Measurements from ENCODE around the gene HDLBP.

DNA sequence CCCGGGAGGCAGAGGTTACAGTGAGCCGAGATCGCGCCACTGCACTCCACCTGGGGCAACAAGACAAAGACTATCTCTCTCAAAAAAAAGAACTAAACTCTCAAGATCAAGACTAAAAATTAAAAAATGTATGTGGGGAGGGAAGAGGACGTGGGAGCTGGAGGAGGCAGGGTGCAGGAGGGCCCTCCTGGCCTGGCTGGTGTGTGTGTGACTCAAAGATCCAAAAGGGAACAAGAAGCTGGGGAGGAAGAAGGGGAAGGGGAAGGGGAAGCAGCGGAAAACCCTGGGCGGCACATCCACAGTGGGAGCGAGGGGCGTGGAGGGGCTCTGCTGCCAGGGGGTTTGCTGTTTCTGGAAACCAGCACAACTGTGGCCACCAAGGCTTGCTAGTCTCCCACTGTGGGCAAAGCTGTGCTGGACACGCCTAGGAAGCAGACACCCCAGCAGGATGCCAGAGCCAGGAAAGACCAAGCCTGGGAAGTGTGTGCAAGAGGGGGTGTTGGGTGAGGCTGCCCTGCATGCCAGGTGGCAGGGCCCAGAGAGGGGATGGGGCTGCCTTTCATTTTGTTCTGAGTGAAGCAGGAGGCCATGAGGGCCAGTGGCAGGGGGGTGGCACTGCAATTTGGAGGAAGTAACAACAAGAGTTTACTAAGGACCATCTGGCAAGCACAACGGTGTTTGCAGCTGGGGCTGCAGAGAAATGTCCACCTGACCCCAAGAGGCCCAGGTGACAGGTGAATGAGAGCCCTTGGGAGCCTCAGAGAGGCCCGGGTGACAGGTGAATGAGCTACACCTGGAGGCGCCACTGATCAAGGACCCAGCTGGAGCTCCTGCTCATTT lies 82.5 kb downstream of the HDLBP start:
- TF ChIP-seq, protein P1, sequence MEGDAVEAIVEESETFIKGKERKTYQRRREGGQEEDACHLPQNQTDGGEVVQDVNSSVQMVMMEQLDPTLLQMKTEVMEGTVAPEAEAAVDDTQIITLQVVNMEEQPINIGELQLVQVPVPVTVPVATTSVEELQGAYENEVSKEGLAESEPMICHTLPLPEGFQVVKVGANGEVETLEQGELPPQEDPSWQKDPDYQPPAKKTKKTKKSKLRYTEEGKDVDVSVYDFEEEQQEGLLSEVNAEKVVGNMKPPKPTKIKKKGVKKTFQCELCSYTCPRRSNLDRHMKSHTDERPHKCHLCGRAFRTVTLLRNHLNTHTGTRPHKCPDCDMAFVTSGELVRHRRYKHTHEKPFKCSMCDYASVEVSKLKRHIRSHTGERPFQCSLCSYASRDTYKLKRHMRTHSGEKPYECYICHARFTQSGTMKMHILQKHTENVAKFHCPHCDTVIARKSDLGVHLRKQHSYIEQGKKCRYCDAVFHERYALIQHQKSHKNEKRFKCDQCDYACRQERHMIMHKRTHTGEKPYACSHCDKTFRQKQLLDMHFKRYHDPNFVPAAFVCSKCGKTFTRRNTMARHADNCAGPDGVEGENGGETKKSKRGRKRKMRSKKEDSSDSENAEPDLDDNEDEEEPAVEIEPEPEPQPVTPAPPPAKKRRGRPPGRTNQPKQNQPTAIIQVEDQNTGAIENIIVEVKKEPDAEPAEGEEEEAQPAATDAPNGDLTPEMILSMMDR (conservative IDR thresholded peaks at IDR 0.05 in 1 of 2, IDR thresholded peaks at IDR 0.05 in 1 of 2; ENCODE audit: extremely low read depth in 1 of 2, insufficient read depth in 1 of 2, low read depth in 1 of 2, low read length in 2 of 2) = no peak
- no peak for TF ChIP-seq EZH2 (IDR thresholded peaks at IDR 0.05; ENCODE audit: borderline replicate concordance, low read length)

Measured in mammary epithelial cell (primary cell).